WI38 (cell line): ENCODE measurements around the gene LMBR1.
A peak's percentile ranks its signal among the peaks of the same experiment; 100 is the strongest.

ENCODE experiments used
- H3K4me3 ChIP-seq: 2 replicates; pipeline ENCODE4 v1.5.1; 2011; ENCODE audit warnings: low read depth, mild to moderate bottlenecking, control low read depth, low read length
- TF ChIP-seq, protein P1 (sequence below): IDR thresholded peaks from 2 replicates; pipeline ENCODE4 v1.5.1; 2012; ENCODE audit warnings: low read depth, mild to moderate bottlenecking, control low read depth, low read length

LMBR1 gene

DNA sequence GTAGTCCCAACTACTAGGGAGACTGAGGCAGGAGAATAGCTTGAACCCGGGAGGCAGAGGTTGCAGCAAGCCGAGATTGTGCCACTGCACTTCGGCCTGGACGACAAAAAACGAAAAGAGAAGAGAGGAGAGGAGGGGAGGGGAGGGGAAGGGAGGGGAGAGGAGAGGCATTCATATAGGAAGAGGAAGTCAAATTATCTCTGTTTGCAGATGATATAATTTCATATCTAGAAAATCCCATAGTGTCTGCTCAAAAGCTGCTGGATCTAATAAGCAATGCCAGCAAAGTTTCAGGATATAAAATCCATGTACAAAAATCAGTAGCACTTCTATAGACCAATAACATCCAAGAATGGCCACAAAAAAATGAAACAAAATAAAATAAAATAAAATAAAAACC is 120.3 kb downstream of the LMBR1 start:
- H3K4me3 ChIP-seq = no peak overlapping the region

DNA sequence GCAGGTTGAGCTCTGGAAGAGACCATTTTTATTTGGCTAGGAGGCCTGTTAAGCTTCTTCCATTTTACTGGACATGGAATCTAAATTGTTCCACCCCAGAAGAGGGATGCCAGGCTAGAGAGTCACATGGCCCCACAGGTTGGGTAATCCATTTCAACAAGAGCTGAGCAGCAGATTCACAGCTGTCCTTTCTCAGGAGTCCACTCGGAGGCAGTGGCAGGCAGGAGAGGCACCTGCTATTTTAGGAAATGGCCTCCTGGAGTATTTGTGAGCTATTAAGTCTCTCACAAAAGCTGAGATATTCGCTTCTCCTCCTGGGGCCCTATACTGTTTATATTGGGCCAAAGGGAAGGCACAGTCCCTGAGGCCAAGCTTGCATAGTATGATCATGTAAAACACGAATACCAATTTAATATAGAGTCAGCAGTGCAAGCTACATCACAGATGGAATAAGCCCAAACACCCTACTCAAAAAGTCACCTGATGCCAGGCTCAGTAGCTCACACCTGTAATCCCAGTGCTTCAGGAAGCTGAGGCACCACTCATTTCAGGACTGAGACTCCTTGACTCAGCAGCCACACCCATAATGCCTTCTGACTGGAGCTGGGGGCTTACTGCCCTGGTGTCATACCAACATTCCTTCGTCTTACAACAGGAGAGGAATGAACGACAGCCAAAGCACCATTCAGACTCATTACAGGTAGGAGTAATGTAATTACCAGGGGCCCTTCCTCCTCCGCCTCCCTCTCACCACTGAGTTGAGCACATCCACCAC is 124.1 kb downstream of the LMBR1 start:
- H3K4me3 ChIP-seq = no peak overlapping the region
- TF ChIP-seq, protein P1, sequence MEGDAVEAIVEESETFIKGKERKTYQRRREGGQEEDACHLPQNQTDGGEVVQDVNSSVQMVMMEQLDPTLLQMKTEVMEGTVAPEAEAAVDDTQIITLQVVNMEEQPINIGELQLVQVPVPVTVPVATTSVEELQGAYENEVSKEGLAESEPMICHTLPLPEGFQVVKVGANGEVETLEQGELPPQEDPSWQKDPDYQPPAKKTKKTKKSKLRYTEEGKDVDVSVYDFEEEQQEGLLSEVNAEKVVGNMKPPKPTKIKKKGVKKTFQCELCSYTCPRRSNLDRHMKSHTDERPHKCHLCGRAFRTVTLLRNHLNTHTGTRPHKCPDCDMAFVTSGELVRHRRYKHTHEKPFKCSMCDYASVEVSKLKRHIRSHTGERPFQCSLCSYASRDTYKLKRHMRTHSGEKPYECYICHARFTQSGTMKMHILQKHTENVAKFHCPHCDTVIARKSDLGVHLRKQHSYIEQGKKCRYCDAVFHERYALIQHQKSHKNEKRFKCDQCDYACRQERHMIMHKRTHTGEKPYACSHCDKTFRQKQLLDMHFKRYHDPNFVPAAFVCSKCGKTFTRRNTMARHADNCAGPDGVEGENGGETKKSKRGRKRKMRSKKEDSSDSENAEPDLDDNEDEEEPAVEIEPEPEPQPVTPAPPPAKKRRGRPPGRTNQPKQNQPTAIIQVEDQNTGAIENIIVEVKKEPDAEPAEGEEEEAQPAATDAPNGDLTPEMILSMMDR = no peak

More for the DNA sequence above, 120.3 kb downstream of the LMBR1 start:
- TF ChIP-seq, protein P1 = no peak

DNA sequence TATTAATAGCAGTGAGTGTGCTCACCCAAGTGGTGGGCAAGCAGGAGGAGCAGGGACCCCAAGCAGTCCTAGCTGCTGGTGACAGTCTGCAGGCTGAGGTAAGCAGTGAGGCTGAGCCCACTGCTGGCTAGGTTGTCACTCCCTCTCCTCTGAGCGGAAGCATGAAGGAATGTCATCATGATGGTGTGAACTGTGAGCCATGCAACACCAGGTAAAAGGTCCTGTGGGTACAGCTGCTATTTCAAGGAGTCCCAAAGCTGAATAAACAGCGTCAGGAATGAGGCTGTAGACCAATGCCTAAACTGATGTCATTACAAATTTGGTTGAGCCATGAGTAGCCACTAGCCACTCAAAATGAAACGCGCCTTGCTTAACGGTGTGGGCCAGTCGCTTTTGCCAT is 126.3 kb downstream of the LMBR1 start:
- no peak overlapping the region for H3K4me3 ChIP-seq
- TF ChIP-seq, protein P1 = no peak

DNA sequence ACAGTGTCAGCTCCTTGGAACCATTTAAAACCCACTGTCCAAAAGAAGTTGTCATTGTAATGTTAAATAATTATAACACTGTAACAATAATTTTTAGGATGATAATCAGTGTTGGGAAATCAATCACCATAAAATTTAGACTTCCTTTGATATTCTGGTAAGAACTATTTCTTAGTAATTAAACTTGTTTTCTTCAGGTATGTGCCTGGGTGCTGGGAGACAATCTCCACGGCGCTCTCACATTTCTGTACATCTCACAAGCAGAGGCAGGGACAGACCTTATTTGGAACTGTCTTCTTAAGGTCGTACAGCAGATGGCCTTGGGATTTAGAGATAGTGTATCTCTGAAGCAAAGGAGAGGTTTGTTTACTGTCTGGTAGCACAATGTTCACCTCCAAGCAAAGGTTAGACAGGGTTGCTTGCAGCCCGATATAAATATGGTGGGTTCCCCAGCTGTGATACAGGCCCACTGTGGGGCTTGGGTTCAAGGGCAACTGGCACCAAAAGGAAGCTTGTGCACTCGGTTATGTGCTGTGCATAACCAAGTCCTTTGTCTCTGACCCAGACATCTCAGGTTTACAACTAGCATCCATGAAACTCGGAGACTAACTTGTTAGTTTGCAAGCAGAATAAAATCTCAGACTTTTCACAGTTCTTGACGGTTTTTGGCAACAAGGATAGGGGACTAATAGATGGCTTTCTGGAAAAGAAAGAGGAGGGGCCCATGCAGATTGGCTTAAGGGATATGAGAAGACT is 126.9 kb downstream of the LMBR1 start:
- no peak overlapping the region for H3K4me3 ChIP-seq
- TF ChIP-seq, protein P1 = no peak

DNA sequence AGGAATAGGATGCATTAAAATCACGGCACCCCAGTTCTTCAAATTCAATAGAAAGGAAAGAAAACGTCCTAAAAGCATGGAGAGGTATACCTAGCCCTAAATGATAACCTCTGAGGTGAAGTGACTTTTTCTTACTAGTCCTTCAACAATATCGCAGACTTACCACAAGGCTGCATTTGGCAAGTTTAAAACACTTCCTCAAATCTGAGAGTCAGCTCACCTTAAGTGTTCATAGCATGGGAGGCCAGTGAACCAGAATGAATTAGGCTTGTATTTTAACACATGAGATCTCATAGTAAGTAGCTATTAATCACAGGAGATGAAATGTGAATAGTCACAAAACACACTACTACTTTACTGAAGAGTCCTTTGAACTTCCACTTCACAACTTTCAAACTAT is 128.2 kb downstream of the LMBR1 start:
- TF ChIP-seq, protein P1 = no peak
- H3K4me3 ChIP-seq = no peak overlapping the region

DNA sequence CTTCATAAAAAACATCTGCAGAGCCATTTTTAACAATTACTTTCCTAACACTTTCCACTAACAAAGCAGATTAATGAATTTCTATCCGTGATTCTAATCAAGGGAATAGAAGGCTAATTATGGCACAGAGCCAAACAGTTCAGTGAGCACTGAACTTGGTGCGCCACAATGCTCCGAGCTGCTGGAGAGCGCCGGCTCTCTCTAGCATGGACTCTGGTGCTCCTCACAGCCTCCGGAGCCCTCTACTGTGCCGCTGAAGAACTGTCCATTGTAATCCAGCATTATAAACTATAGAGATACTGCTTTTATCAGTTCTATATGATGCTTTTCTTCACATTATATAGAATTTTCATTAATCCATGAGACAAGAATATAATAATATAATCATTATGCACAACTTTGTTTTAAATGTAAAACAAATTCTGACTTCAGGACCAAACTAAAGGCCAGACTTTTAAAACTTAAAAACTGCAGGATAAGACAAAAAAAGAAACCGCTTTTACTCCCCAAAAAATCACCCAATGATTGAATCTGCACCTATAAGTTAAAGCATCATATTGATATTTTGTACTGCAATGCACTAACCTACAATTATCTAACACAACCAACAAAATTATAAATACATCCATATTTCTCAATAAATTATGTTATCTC is 128.8 kb downstream of the LMBR1 start:
- H3K4me3 ChIP-seq = no peak overlapping the region
- TF ChIP-seq, protein P1 = peak; percentile 69
